Muscle of arm (tissue), 12 donors: ENCODE results near the gene SAA2. TPM values are rescaled to one million over a fixed set of nuclear protein-coding genes. Genes with fewer than 3 reads are reported as not detected.
"Not testable (repeated sequence)": the region's sequence is repeated elsewhere in the genome, so short reads cannot be mapped to it uniquely, and the experiment has no call there.

ENCODE experiments used
- DNase-seq: peaks from one replicate; pipeline ENCODE4 v3.0.0-alpha.2; 2013
- polyA plus RNA-seq, 12 donors: library from polyadenylated mRNA; unstranded; fragments of 120-200 nt; gene quantifications; one replicate each; pipeline ENCODE4 v1.2.1, GENCODE V29; 2013; ENCODE audit not compliant: insufficient read length in 12 of 12

The SAA2 gene
- polyA plus RNA-seq, 12 donors, result 0.28 to 0.40 (median 0.32) TPM; not detected in 9

- DNase-seq, result no peak
These were observed 4.8 kb upstream of the SAA2 start for GRCh38 chr11:18253233-18253632.

- DNase-seq, result not testable (repeated sequence)
These were observed 1.3 kb downstream of the SAA2 start for GRCh38 chr11:18247191-18247581.

- DNase-seq, result not testable (repeated sequence)
These were observed 1.9 kb downstream of the SAA2 start for GRCh38 chr11:18246379-18247190.

- no peak for DNase-seq
These were observed 3.1 kb downstream of the SAA2 start for GRCh38 chr11:18245396-18245795.

GRCh38 chr11:18243783-18244362, 4.6 kb downstream of the SAA2 start:
- peak; percentile 28 for DNase-seq

GRCh38 chr11:18239655-18240054, 8.8 kb downstream of the SAA2 start:
- DNase-seq, result no peak

GRCh38 chr11:18236664-18237356, 11.7 kb downstream of the SAA2 start, which contains the start of gene SAA4:
Gene SAA4 (minus strand): TSS chr11:18236802. CDS start chr11:18235926, 876 bp downstream.
- no peak for DNase-seq

- DNase-seq, result no peak
These were observed 12.8 kb downstream of the SAA2 start for GRCh38 chr11:18235394-18236334.

GRCh38 chr11:18233912-18234311, 14.6 kb downstream of the SAA2 start:
- DNase-seq, result no peak

GRCh38 chr11:18230859-18231258, 17.6 kb downstream of the SAA2 start:
- no peak for DNase-seq

- no peak for DNase-seq
These were observed 19.0 kb downstream of the SAA2 start for GRCh38 chr11:18229501-18229900.

GRCh38 chr11:18225913-18226312, 22.6 kb downstream of the SAA2 start:
- DNase-seq, result no peak

- DNase-seq, result no peak
These were observed 24.7 kb downstream of the SAA2 start for GRCh38 chr11:18223591-18224387.

- no peak for DNase-seq
These were observed 25.6 kb downstream of the SAA2 start for GRCh38 chr11:18222814-18223421.

GRCh38 chr11:18221274-18221876, 27.1 kb downstream of the SAA2 start:
- no peak for DNase-seq

GRCh38 chr11:18209058-18209457, 39.4 kb downstream of the SAA2 start:
- no peak for DNase-seq

GRCh38 chr11:18204771-18205170, 43.7 kb downstream of the SAA2 start:
- no peak for DNase-seq

- DNase-seq, result no peak
These were observed 44.2 kb downstream of the SAA2 start for GRCh38 chr11:18204220-18204619.

GRCh38 chr11:18203723-18204122, 44.7 kb downstream of the SAA2 start:
- DNase-seq, result no peak

GRCh38 chr11:18197738-18198137, 50.7 kb downstream of the SAA2 start:
- not testable (repeated sequence) for DNase-seq
